Gastrocnemius medialis (tissue), 4 donors: ENCODE results near the gene KCNJ10.

Experiments
- CTCF ChIP-seq, 5 experiments: fragments of 450-650 bp in 3 of 5; fragments of 200-600 bp in 2 of 5; sonication (generic) in 2 of 5; IDR thresholded peaks in 4 of 5; conservative IDR thresholded peaks in 1 of 5; 1 replicate in 4 of 5; 2 replicates in 1 of 5; pipeline ENCODE4 v1.5.1; 2016 to 2019; ENCODE audit warnings: antibody characterized with exemption in 5 of 5, mild to moderate bottlenecking in 3 of 5, moderate library complexity in 3 of 5
- POLR2A ChIP-seq, 2 donors: fragments of 450-650 bp; IDR thresholded peaks; one replicate each; pipeline ENCODE4 v1.6.1; 2017; ENCODE audit warnings: antibody characterized with exemption in 2 of 2, mild to moderate bottlenecking in 2 of 2, moderate library complexity in 2 of 2

GRCh38 chr1:159990005-159990404, 80.0 kb downstream of the KCNJ10 start:
- TF ChIP-seq CTCF (IDR thresholded peaks at IDR 0.05 in 4 of 5, conservative IDR thresholded peaks at IDR 0.05 in 1 of 5) (no peak), POLR2A (IDR thresholded peaks at IDR 0.05) (no peak)
